ENCODE results near the gene FOXL3. TPM values are rescaled to one million over a fixed set of nuclear protein-coding genes. Genes with fewer than 3 reads are reported as not detected.

The FOXL3 gene
- total and polyA plus RNA-seq, 2 experiments from 2014 or later, result not detected

GRCh38 chr7:300048-300447 is 10.1 kb downstream of the FOXL3 start (continued):
- TF ChIP-seq ZNF462 (CRISPR knock-in tag; IDR thresholded peaks at IDR 0.05) (no peak), REST (IDR thresholded peaks at IDR 0.05; ENCODE audit: unreplicated experiment) (no peak)

- Histone ChIP-seq H3K27ac (ENCODE audit: low read depth) (no peak overlapping the region), H3K4me2 (no peak overlapping the region), H3K36me3 (ENCODE audit: insufficient read depth) (no peaks in the 10 kb centered on the region), H2AFZ (no peak overlapping the region), H3K4me3 (no peak overlapping the region), H3K4me1 (ENCODE audit: insufficient read depth) (no peaks in the 10 kb centered on the region), H3K27me3 (ENCODE audit: insufficient read depth) (no peaks in the 10 kb centered on the region), H3F3A (replicated peaks; ENCODE audit: low read depth) (0 out of 2 replicates have a peak, but pooled peaks cover 6% of the 10 kb centered on the region), H4K20me1 (replicated peaks; ENCODE audit: insufficient read depth) (no peaks in the 10 kb centered on the region), H3K9me2 (ENCODE audit: insufficient read depth) (no peaks in the 10 kb centered on the region), H3K79me2 (replicated peaks; ENCODE audit: insufficient read depth) (no peaks in the 10 kb centered on the region)
- ATAC-seq, result no peak
- Mint-ChIP-seq H3K4me1 (no peaks in the 10 kb centered on the region), H3K27me3 (ENCODE audit: insufficient read depth, low read depth, poor library complexity) (peaks cover 10% of the 10 kb centered on the region), H3K36me3 (ENCODE audit: low read depth) (peaks cover 13% of the 10 kb centered on the region), H3K4me3 (no peak overlapping the region), H3K9me3 (peaks cover 36% of the 10 kb centered on the region), H3K27ac (no peak overlapping the region)
- no peak for DNase-seq (ENCODE audit: low spot score)
- TF ChIP-seq ZNF462 (CRISPR knock-in tag; IDR thresholded peaks at IDR 0.05) (no peak), POLR2AphosphoS5 (IDR thresholded peaks at IDR 0.05; ENCODE audit: low read depth) (no peak), ZNF331 (CRISPR knock-in tag; IDR thresholded peaks at IDR 0.05; ENCODE audit: low read depth) (no peak)
These were observed 10.7 kb downstream of the FOXL3 start for GRCh38 chr7:300546-301290.

All from GM23338 (cell line).